Fibroblast of lung (primary cell): ENCODE data around the gene OSBP2. TPM values are rescaled to one million over a fixed set of nuclear protein-coding genes. Genes with fewer than 3 reads are reported as not detected.
A peak's percentile ranks its signal among the peaks of the same experiment; 100 is the strongest.

Experiments used
- DNase-seq, 2 donors: peaks; one replicate each; pipeline versions ENCODE4 v3.0.0 to v3.0.0-alpha.2; 2010; ENCODE audit warnings: low read depth in 2 of 2
- H2AFZ ChIP-seq: 2 replicates; pipeline ENCODE4 v1.5.1; 2012; ENCODE audit warnings: low read length, control low read depth, inconsistent platforms
- H3K27ac ChIP-seq: 2 replicates; pipeline ENCODE4 v1.5.1; 2011; ENCODE audit warnings: low read length, control low read depth; ENCODE audit not compliant: insufficient read depth
- H3K27me3 ChIP-seq: 2 replicates; pipeline ENCODE4 v1.5.1; 2011; ENCODE audit warnings: mild to moderate bottlenecking, low read length; ENCODE audit not compliant: control insufficient read depth, insufficient read depth
- H3K36me3 ChIP-seq: 2 replicates; pipeline ENCODE4 v1.5.1; 2011; ENCODE audit warnings: low read length; ENCODE audit not compliant: control insufficient read depth, insufficient read depth
- H3K4me1 ChIP-seq: 2 replicates; pipeline ENCODE4 v1.5.1; 2011; ENCODE audit warnings: low read length; ENCODE audit not compliant: control insufficient read depth, insufficient read depth; ENCODE audit errors: extremely low read depth
- H3K4me2 ChIP-seq: 2 replicates; pipeline ENCODE4 v1.5.1; 2011; ENCODE audit warnings: low read length, control low read depth; ENCODE audit not compliant: insufficient read depth; ENCODE audit errors: extremely low read depth
- H3K4me3 ChIP-seq, 4 experiments: fragments of 200-600 bp in 1 of 4; sonication (generic) in 1 of 4; replicated peaks in 1 of 4; 2 replicates each; pipeline ENCODE4 v1.5.1; 2011 to 2016; ENCODE audit warnings: low read length in 4 of 4, low read depth in 3 of 4, mild to moderate bottlenecking in 3 of 4, control low read depth in 2 of 4, inconsistent platforms in 1 of 4, mixed read lengths in 1 of 4; ENCODE audit not compliant: insufficient read depth in 1 of 4; ENCODE audit errors: control extremely low read depth in 1 of 4
- H3K79me2 ChIP-seq: 2 replicates; pipeline ENCODE4 v1.5.1; 2012; ENCODE audit warnings: mild to moderate bottlenecking, low read length, inconsistent platforms; ENCODE audit not compliant: control insufficient read depth, insufficient read depth
- H3K9ac ChIP-seq: 2 replicates; pipeline ENCODE4 v1.5.1; 2011; ENCODE audit warnings: mild to moderate bottlenecking, low read length, control low read depth; ENCODE audit not compliant: insufficient read depth
- H3K9me3 ChIP-seq: 2 replicates; pipeline ENCODE4 v1.5.1; 2012; ENCODE audit warnings: low read depth, low read length; ENCODE audit not compliant: control insufficient read depth, insufficient read depth
- H4K20me1 ChIP-seq: 2 replicates; pipeline ENCODE4 v1.5.1; 2011; ENCODE audit warnings: low read length; ENCODE audit not compliant: control insufficient read depth, insufficient read depth; ENCODE audit errors: extremely low read depth
- EZH2 ChIP-seq: IDR thresholded peaks from 2 replicates; pipeline ENCODE4 v1.5.1; 2012; ENCODE audit warnings: low read length, control low read depth, mild to moderate bottlenecking; ENCODE audit errors: missing control alignments
- polyA plus RNA-seq, 2 donors: library from polyadenylated mRNA; depleted of rRNA in 1 of 2; stranded (reverse) in 1 of 2; unstranded in 1 of 2; fragments of >200 nt; gene quantifications; 2 replicates each; pipeline ENCODE4 v1.2.1, GENCODE V29; 2011 to 2012; ENCODE audit warnings: missing spikeins in 1 of 2
- total RNA-seq: library from RNA; depleted of rRNA; stranded (reverse); fragments of >200 nt; gene quantifications from 2 replicates; pipeline ENCODE4 v1.2.1, GENCODE V29; 2014
- TF ChIP-seq, protein P1 (sequence below), 2 donors: IDR thresholded peaks in 1 of 2; conservative IDR thresholded peaks in 1 of 2; 1 replicate in 1 of 2; 2 replicates in 1 of 2; pipeline ENCODE4 v1.5.1; 2011 to 2012; ENCODE audit warnings: low read length in 2 of 2, control low read depth in 1 of 2, inconsistent platforms in 1 of 2, low read depth in 1 of 2, mild to moderate bottlenecking in 1 of 2

OSBP2 gene
- total and polyA plus RNA-seq, 2 donors (not counting 1 experiment from before 2014, with no cell fraction given) = 0.40 to 3.8 TPM

DNA sequence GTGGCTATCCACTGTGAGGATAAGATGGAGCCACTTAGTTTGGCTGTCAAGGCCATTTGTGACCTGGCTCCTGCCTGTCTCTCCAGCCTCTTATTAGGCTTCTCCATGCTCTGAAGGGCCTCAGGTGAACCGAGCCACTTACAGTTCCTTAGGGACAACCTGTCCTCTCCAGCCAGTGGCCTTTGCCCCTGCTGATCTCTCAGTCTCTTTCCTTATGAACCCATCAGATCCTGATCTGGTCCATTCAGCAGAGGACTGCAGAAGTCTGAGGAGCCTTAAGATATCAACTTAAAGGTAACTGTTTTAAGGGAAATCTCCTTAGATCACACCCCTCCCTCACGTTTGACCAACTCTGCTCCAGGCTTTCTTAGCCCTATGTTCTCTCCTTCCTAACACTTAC is 29.4 kb upstream of the OSBP2 start:
- Histone ChIP-seq H3K9me3 (no peaks in the 10 kb centered on the region), H3K9ac (no peak overlapping the region), H3K79me2 (no peaks in the 10 kb centered on the region), H4K20me1 (no peaks in the 10 kb centered on the region), H3K36me3 (peaks cover 2% of the 10 kb centered on the region), H3K27me3 (no peaks in the 10 kb centered on the region), H3K27ac (no peak overlapping the region), H3K4me3 (no peak overlapping the region), H3K4me1 (peaks cover 2% of the 10 kb centered on the region), H3K4me2 (no peak overlapping the region), H2AFZ (no peak overlapping the region)
- no peak for DNase-seq
- TF ChIP-seq EZH2 = no peak
- TF ChIP-seq, protein P1, sequence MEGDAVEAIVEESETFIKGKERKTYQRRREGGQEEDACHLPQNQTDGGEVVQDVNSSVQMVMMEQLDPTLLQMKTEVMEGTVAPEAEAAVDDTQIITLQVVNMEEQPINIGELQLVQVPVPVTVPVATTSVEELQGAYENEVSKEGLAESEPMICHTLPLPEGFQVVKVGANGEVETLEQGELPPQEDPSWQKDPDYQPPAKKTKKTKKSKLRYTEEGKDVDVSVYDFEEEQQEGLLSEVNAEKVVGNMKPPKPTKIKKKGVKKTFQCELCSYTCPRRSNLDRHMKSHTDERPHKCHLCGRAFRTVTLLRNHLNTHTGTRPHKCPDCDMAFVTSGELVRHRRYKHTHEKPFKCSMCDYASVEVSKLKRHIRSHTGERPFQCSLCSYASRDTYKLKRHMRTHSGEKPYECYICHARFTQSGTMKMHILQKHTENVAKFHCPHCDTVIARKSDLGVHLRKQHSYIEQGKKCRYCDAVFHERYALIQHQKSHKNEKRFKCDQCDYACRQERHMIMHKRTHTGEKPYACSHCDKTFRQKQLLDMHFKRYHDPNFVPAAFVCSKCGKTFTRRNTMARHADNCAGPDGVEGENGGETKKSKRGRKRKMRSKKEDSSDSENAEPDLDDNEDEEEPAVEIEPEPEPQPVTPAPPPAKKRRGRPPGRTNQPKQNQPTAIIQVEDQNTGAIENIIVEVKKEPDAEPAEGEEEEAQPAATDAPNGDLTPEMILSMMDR (conservative IDR thresholded peaks at IDR 0.05 in 1 of 2, IDR thresholded peaks at IDR 0.05 in 1 of 2; ENCODE audit: low read depth in 1 of 2, low read length in 2 of 2) = no peak

DNA sequence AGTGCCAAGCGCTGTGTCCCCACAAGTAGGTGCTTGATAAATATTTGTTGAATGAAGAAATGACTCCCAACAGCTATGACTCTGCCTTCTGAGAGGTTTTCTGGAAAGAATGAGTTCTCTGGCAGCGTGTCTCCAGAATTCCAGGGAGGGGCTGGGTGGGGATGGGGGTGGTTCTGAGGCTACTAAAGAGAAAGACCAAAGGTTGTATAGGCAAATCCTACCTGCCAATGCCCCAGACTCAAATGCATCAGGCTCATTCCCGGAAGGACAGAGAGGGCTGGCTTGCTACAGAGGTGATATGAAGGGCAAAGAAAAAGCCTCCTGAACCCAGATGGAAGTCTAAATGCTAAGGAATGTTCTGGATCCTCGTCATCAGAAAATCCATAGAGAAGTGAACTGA is 28.9 kb upstream of the OSBP2 start:
- H3K27ac ChIP-seq = no peak overlapping the region
- H3K4me1 ChIP-seq = peaks cover 2% of the 10 kb centered on the region
- no peak overlapping the region for H3K4me2 ChIP-seq
- no peak overlapping the region for H3K9ac ChIP-seq
- peaks cover 2% of the 10 kb centered on the region for H3K36me3 ChIP-seq
- peak in 1 of 2 donors; percentile 10 for DNase-seq
- no peak overlapping the region for H3K4me3 ChIP-seq
- TF ChIP-seq, protein P1 (conservative IDR thresholded peaks at IDR 0.05 in 1 of 2, IDR thresholded peaks at IDR 0.05 in 1 of 2; ENCODE audit: low read depth in 1 of 2, low read length in 2 of 2) = no peak
- no peak for TF ChIP-seq EZH2
- H3K79me2 ChIP-seq = no peaks in the 10 kb centered on the region
- no peak overlapping the region for H2AFZ ChIP-seq
- no peaks in the 10 kb centered on the region for H4K20me1 ChIP-seq
- no peaks in the 10 kb centered on the region for H3K27me3 ChIP-seq
- no peaks in the 10 kb centered on the region for H3K9me3 ChIP-seq

DNA sequence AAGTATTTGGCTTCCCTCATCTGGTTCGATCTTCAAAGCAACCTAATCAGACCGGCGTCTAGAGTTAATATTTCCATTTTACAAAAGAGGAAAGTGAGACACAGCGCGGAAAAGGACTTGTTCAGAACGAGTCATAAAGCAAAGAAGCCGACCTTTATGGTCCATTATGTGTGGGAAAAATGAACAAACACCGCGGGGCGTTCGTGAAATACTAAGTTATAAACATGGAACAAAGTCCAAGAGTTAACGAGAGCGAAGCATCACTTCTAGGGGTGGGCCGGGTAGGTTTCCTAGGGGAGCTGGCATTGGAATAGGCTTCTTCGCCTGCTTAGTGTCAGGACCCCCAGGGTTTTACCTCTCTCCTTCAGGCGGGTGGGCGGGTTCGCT is 27.6 kb upstream of the OSBP2 start:
- no peaks in the 10 kb centered on the region for H3K9me3 ChIP-seq
- peak overlapping the region; percentile 54 to 83 (median 68) for H3K4me3 ChIP-seq
- H3K4me2 ChIP-seq = peak overlapping the region; percentile 87
- TF ChIP-seq EZH2 = no peak
- TF ChIP-seq, protein P1 (conservative IDR thresholded peaks at IDR 0.05 in 1 of 2, IDR thresholded peaks at IDR 0.05 in 1 of 2; ENCODE audit: low read depth in 1 of 2, low read length in 2 of 2) = no peak
- H3K27ac ChIP-seq = peak overlapping the region; percentile 84
- peak overlapping the region; percentile 84 for H3K9ac ChIP-seq
- peak in 1 of 2 donors; percentile 6 for DNase-seq
- H3K79me2 ChIP-seq = no peaks in the 10 kb centered on the region
- H2AFZ ChIP-seq = peak overlapping the region; percentile 57
- H3K36me3 ChIP-seq = peaks cover 2% of the 10 kb centered on the region
- peaks cover 2% of the 10 kb centered on the region for H3K4me1 ChIP-seq
- H4K20me1 ChIP-seq = no peaks in the 10 kb centered on the region
- no peaks in the 10 kb centered on the region for H3K27me3 ChIP-seq
